ENCODE results near the gene EI24.
"Not testable (repeated sequence)": the region's sequence is repeated elsewhere in the genome, so short reads cannot be mapped to it uniquely, and the experiment has no call there.

The EI24 gene

GRCh38 chr11:125532668-125533067, 36.6 kb upstream of the EI24 start:
- Histone ChIP-seq H3K9me2 (replicated peaks; ENCODE audit: low read depth, low read length) (no peaks in the 10 kb centered on the region), H2AFZ (ENCODE audit: low read length) (no peak overlapping the region), H3K4me1 (ENCODE audit: insufficient read depth, low read length, poor library complexity, severe bottlenecking) (no peaks in the 10 kb centered on the region), H3K9me3 (ENCODE audit: insufficient read depth, low read depth, low read length) (no peaks in the 10 kb centered on the region), H3K4me3 (ENCODE audit: low read length, poor library complexity, severe bottlenecking) (no peak overlapping the region), H3K79me2 (ENCODE audit: insufficient read depth, low read length) (no peaks in the 10 kb centered on the region), H3F3A (ENCODE audit: low read depth) (no peaks in the 10 kb centered on the region), H3K36me3 (ENCODE audit: insufficient read depth, low read length) (no peaks in the 10 kb centered on the region), H3K4me2 (ENCODE audit: low read depth, low read length, poor library complexity, severe bottlenecking) (no peak overlapping the region), H3K27me3 (ENCODE audit: insufficient read depth, low read length, poor library complexity, severe bottlenecking) (no peaks in the 10 kb centered on the region), H3K9ac (ENCODE audit: low read depth, low read length, poor library complexity, severe bottlenecking) (no peak overlapping the region), H4K20me1 (ENCODE audit: insufficient read depth, low read length, poor library complexity, severe bottlenecking) (no peaks in the 10 kb centered on the region)
- no peak for TF ChIP-seq EZH2phosphoT487 (IDR thresholded peaks at IDR 0.05; ENCODE audit: borderline replicate concordance)
- no peak for TF ChIP-seq CTCF (conservative IDR thresholded peaks at IDR 0.05; ENCODE audit: low read length)

GRCh38 chr11:125535585-125535984, 33.7 kb upstream of the EI24 start:
- no peaks in the 10 kb centered on the region for H4K20me1 ChIP-seq (ENCODE audit: insufficient read depth, low read length, poor library complexity, severe bottlenecking)
- no peaks in the 10 kb centered on the region for H3K4me1 ChIP-seq (ENCODE audit: insufficient read depth, low read length, poor library complexity, severe bottlenecking)
- H3F3A ChIP-seq (ENCODE audit: low read depth), result no peaks in the 10 kb centered on the region
- no peaks in the 10 kb centered on the region for H3K79me2 ChIP-seq (ENCODE audit: insufficient read depth, low read length)
- H2AFZ ChIP-seq (ENCODE audit: low read length), result no peak overlapping the region
- TF ChIP-seq EZH2phosphoT487 (IDR thresholded peaks at IDR 0.05; ENCODE audit: borderline replicate concordance), result no peak
- no peak for TF ChIP-seq CTCF (conservative IDR thresholded peaks at IDR 0.05; ENCODE audit: low read length)
- H3K27me3 ChIP-seq (ENCODE audit: insufficient read depth, low read length, poor library complexity, severe bottlenecking), result no peaks in the 10 kb centered on the region
- no peak overlapping the region for H3K4me3 ChIP-seq (ENCODE audit: low read length, poor library complexity, severe bottlenecking)
- H3K9me2 ChIP-seq (replicated peaks; ENCODE audit: low read depth, low read length), result no peaks in the 10 kb centered on the region
- no peaks in the 10 kb centered on the region for H3K36me3 ChIP-seq (ENCODE audit: insufficient read depth, low read length)
- H3K9me3 ChIP-seq (ENCODE audit: insufficient read depth, low read depth, low read length), result no peaks in the 10 kb centered on the region
- H3K9ac ChIP-seq (ENCODE audit: low read depth, low read length, poor library complexity, severe bottlenecking), result no peak overlapping the region
- H3K4me2 ChIP-seq (ENCODE audit: low read depth, low read length, poor library complexity, severe bottlenecking), result no peak overlapping the region

GRCh38 chr11:125536834-125537233, 32.4 kb upstream of the EI24 start:
- not testable (repeated sequence) for H2AFZ ChIP-seq (ENCODE audit: low read length); H3K79me2 ChIP-seq (ENCODE audit: insufficient read depth, low read length); H3K36me3 ChIP-seq (ENCODE audit: insufficient read depth, low read length); H3K4me1 ChIP-seq (ENCODE audit: insufficient read depth, low read length, poor library complexity, severe bottlenecking); H3F3A ChIP-seq (ENCODE audit: low read depth); H3K27me3 ChIP-seq (ENCODE audit: insufficient read depth, low read length, poor library complexity, severe bottlenecking); H3K4me2 ChIP-seq (ENCODE audit: low read depth, low read length, poor library complexity, severe bottlenecking); H3K9me2 ChIP-seq (replicated peaks; ENCODE audit: low read depth, low read length); H3K9ac ChIP-seq (ENCODE audit: low read depth, low read length, poor library complexity, severe bottlenecking); H3K9me3 ChIP-seq (ENCODE audit: insufficient read depth, low read depth, low read length); H3K4me3 ChIP-seq (ENCODE audit: low read length, poor library complexity, severe bottlenecking); H4K20me1 ChIP-seq (ENCODE audit: insufficient read depth, low read length, poor library complexity, severe bottlenecking)

- Histone ChIP-seq H3K9me3 (ENCODE audit: insufficient read depth, low read depth, low read length) (no peaks in the 10 kb centered on the region), H2AFZ (ENCODE audit: low read length) (no peak overlapping the region), H3F3A (ENCODE audit: low read depth) (no peaks in the 10 kb centered on the region), H3K36me3 (ENCODE audit: insufficient read depth, low read length) (no peaks in the 10 kb centered on the region), H3K4me1 (ENCODE audit: insufficient read depth, low read length, poor library complexity, severe bottlenecking) (no peaks in the 10 kb centered on the region), H3K79me2 (ENCODE audit: insufficient read depth, low read length) (no peaks in the 10 kb centered on the region), H3K4me3 (ENCODE audit: low read length, poor library complexity, severe bottlenecking) (no peak overlapping the region), H4K20me1 (ENCODE audit: insufficient read depth, low read length, poor library complexity, severe bottlenecking) (no peaks in the 10 kb centered on the region), H3K27me3 (ENCODE audit: insufficient read depth, low read length, poor library complexity, severe bottlenecking) (no peaks in the 10 kb centered on the region), H3K9me2 (replicated peaks; ENCODE audit: low read depth, low read length) (no peaks in the 10 kb centered on the region), H3K4me2 (ENCODE audit: low read depth, low read length, poor library complexity, severe bottlenecking) (no peak overlapping the region), H3K9ac (ENCODE audit: low read depth, low read length, poor library complexity, severe bottlenecking) (no peak overlapping the region)
- no peak for TF ChIP-seq EZH2phosphoT487 (IDR thresholded peaks at IDR 0.05; ENCODE audit: borderline replicate concordance)
- TF ChIP-seq CTCF (conservative IDR thresholded peaks at IDR 0.05; ENCODE audit: low read length), result no peak
Measured at GRCh38 chr11:125542709-125543108, 26.6 kb upstream of the EI24 start.

Data from Loucy (cell line).